Neural progenitor cell (in vitro differentiated cells): ENCODE measurements around the gene SLC45A3. TPM values are rescaled to one million over a fixed set of nuclear protein-coding genes. Genes with fewer than 3 reads are reported as not detected.

Source experiments
- DNase-seq: peaks from one replicate; pipeline ENCODE4 v3.0.0-alpha.2; 2016; ENCODE audit warnings: low spot score
- H2AFZ ChIP-seq: fragments of 200-600 bp; sonication (generic); replicated peaks from 2 replicates; pipeline ENCODE4 v1.6.1; 2016; ENCODE audit warnings: antibody characterized with exemption
- H3F3A ChIP-seq: fragments of 200-600 bp; sonication (generic); 2 replicates; pipeline ENCODE4 v1.6.1; 2016; ENCODE audit warnings: antibody characterized with exemption, low read depth
- H3K27ac ChIP-seq: fragments of 200-600 bp; sonication (generic); 2 replicates; pipeline ENCODE4 v1.5.1; 2016; ENCODE audit warnings: mild to moderate bottlenecking
- H3K27me3 ChIP-seq: fragments of 200-600 bp; sonication (generic); 2 replicates; pipeline ENCODE4 v1.6.1; 2016; ENCODE audit warnings: mild to moderate bottlenecking, moderate library complexity
- H3K36me3 ChIP-seq: fragments of 200-600 bp; sonication (generic); 2 replicates; pipeline ENCODE4 v1.5.1; 2016
- H3K4me1 ChIP-seq: fragments of 200-600 bp; sonication (generic); 2 replicates; pipeline ENCODE4 v1.6.1; 2016; ENCODE audit warnings: mixed run types
- H3K4me2 ChIP-seq: fragments of 200-600 bp; sonication (generic); 2 replicates; pipeline ENCODE4 v1.6.1; 2016
- H3K4me3 ChIP-seq: fragments of 200-600 bp; sonication (generic); 2 replicates; pipeline ENCODE4 v1.5.1; 2016
- H3K79me2 ChIP-seq: fragments of 200-600 bp; sonication (generic); 2 replicates; pipeline ENCODE4 v1.6.1; 2016; ENCODE audit warnings: low read depth
- H3K9ac ChIP-seq: fragments of 200-600 bp; sonication (generic); 2 replicates; pipeline ENCODE4 v1.6.1; 2016
- H3K9me3 ChIP-seq: fragments of 200-600 bp; sonication (generic); 2 replicates; pipeline ENCODE4 v1.5.1; 2016; ENCODE audit warnings: low read depth
- H4K20me1 ChIP-seq: fragments of 200-600 bp; sonication (generic); 2 replicates; pipeline ENCODE4 v1.6.1; 2016; ENCODE audit warnings: low read depth
- H3K27ac Mint-ChIP-seq: 3 replicates; pipeline ENCODE4 v1.8.0; 2021; ENCODE audit warnings: mixed read lengths
- H3K27me3 Mint-ChIP-seq: 2 replicates; pipeline ENCODE4 v1.8.0; 2022; ENCODE audit warnings: low read depth, mild to moderate bottlenecking, inconsistent platforms, moderate library complexity, mixed read lengths; ENCODE audit not compliant: insufficient read depth
- H3K36me3 Mint-ChIP-seq: 3 replicates; pipeline ENCODE4 v1.8.0; 2021; ENCODE audit warnings: mixed read lengths
- H3K4me1 Mint-ChIP-seq: 3 replicates; pipeline ENCODE4 v1.8.0; 2021; ENCODE audit warnings: mixed read lengths
- H3K4me3 Mint-ChIP-seq: 3 replicates; pipeline ENCODE4 v1.8.0; 2021; ENCODE audit warnings: mild to moderate bottlenecking, moderate library complexity, mixed read lengths
- H3K9me3 Mint-ChIP-seq: 3 replicates; pipeline ENCODE4 v1.8.0; 2020; ENCODE audit warnings: mixed read lengths
- CTCF ChIP-seq: fragments of 200-600 bp; sonication (generic); IDR thresholded peaks from 2 replicates; pipeline ENCODE4 v1.5.1; 2017; ENCODE audit warnings: antibody characterized with exemption, mild to moderate bottlenecking
- EZH2 ChIP-seq: fragments of 200-600 bp; sonication (generic); IDR thresholded peaks from 2 replicates; pipeline ENCODE4 v1.6.1; 2017; ENCODE audit warnings: antibody characterized with exemption, mild to moderate bottlenecking, moderate library complexity
- EZH2phosphoT487 ChIP-seq: fragments of 200-600 bp; sonication (generic); IDR thresholded peaks from 2 replicates; pipeline ENCODE4 v1.6.1; 2017; ENCODE audit warnings: antibody characterized with exemption
- total RNA-seq: library from RNA; depleted of rRNA; stranded (reverse); fragments of >200 nt; gene quantifications from 2 replicates; pipeline ENCODE4 v1.2.3, GENCODE V29; 2015; ENCODE audit warnings: low replicate concordance

Gene SLC45A3
- total RNA-seq, 1 donor from 2014 or later = 5.1 TPM

- Mint-ChIP-seq H3K27ac (no peak overlapping the region), H3K4me1 (peaks cover 23% of the 10 kb centered on the region), H3K4me3 (peak overlapping the region; percentile 95), H3K36me3 (no peaks in the 10 kb centered on the region), H3K27me3 (peaks cover under 1% of the 10 kb centered on the region), H3K9me3 (no peaks in the 10 kb centered on the region)
- Histone ChIP-seq H3K4me1 (peaks cover 9% of the 10 kb centered on the region), H3K4me2 (no peak overlapping the region), H3K79me2 (peaks cover 24% of the 10 kb centered on the region), H3K9ac (no peak overlapping the region), H3F3A (peaks cover 47% of the 10 kb centered on the region), H3K27ac (no peak overlapping the region), H3K4me3 (no peak overlapping the region), H4K20me1 (peaks cover 22% of the 10 kb centered on the region), H3K27me3 (no peaks in the 10 kb centered on the region), H2AFZ (no peak overlapping the region), H3K36me3 (no peaks in the 10 kb centered on the region), H3K9me3 (no peaks in the 10 kb centered on the region)
- TF ChIP-seq CTCF (no peak), EZH2 (no peak), EZH2phosphoT487 (no peak)
- no peak for DNase-seq
Observed at GRCh38 chr1:205633421-205633976, 46.8 kb downstream of the SLC45A3 start.

- Mint-ChIP-seq H3K9me3 (no peaks in the 10 kb centered on the region), H3K27me3 (no peaks in the 10 kb centered on the region), H3K4me1 (peaks cover 27% of the 10 kb centered on the region), H3K36me3 (peaks cover 2% of the 10 kb centered on the region), H3K4me3 (peak overlapping the region; percentile 95), H3K27ac (peak overlapping the region; percentile 95)
- no peak overlapping the region for H3K9ac ChIP-seq
- H3K79me2 ChIP-seq = peaks cover 32% of the 10 kb centered on the region
- peaks cover 48% of the 10 kb centered on the region for H3F3A ChIP-seq
- H3K4me1 ChIP-seq = peaks cover 9% of the 10 kb centered on the region
- DNase-seq = no peak
- peak overlapping the region; percentile 89 for H3K4me2 ChIP-seq
- H3K27me3 ChIP-seq = no peaks in the 10 kb centered on the region
- H2AFZ ChIP-seq = peak overlapping the region; percentile 93
- H3K4me3 ChIP-seq = peak overlapping the region; percentile 66
- no peaks in the 10 kb centered on the region for H3K9me3 ChIP-seq
- TF ChIP-seq EZH2phosphoT487 = no peak
- TF ChIP-seq CTCF = no peak
- no peak for TF ChIP-seq EZH2
- no peaks in the 10 kb centered on the region for H3K36me3 ChIP-seq
- H3K27ac ChIP-seq = no peak overlapping the region
- H4K20me1 ChIP-seq = peaks cover 30% of the 10 kb centered on the region
Observed at GRCh38 chr1:205632669-205633169, 47.6 kb downstream of the SLC45A3 start.

- Histone ChIP-seq H3K27me3 (no peaks in the 10 kb centered on the region), H3K9me3 (no peaks in the 10 kb centered on the region), H4K20me1 (peaks cover 36% of the 10 kb centered on the region), H3K79me2 (peaks cover 39% of the 10 kb centered on the region), H2AFZ (peak within 1 kb of the TSS; percentile 93), H3K27ac (peak within 1 kb of the TSS; percentile 99), H3K4me2 (peak within 1 kb of the TSS; percentile 91), H3K4me3 (peak within 1 kb of the TSS; percentile 66), H3K36me3 (no peaks in the 10 kb centered on the region), H3K9ac (peak within 1 kb of the TSS; percentile 74), H3F3A (peaks cover 47% of the 10 kb centered on the region), H3K4me1 (peaks cover 9% of the 10 kb centered on the region)
- TF ChIP-seq EZH2phosphoT487 (no peak), CTCF (peak; percentile 69), EZH2 (no peak)
- Mint-ChIP-seq H3K4me1 (peaks cover 28% of the 10 kb centered on the region), H3K36me3 (peaks cover 2% of the 10 kb centered on the region), H3K9me3 (no peaks in the 10 kb centered on the region), H3K4me3 (peak within 1 kb of the TSS; percentile 97), H3K27me3 (no peaks in the 10 kb centered on the region), H3K27ac (peak within 1 kb of the TSS; percentile 95)
- DNase-seq = peak; percentile 100
Observed at GRCh38 chr1:205631768-205632668, 48.3 kb downstream of the SLC45A3 start, which contains the start of gene ELK4. Gene ELK4, minus strand, starts transcription at chr1:205632011. Its CDS starts 8,129 bp downstream, at chr1:205623882.
